Vagina (tissue), 2 donors: ENCODE measurements around the gene MAP3K10.

Source experiments
- POLR2AphosphoS5 ChIP-seq, 2 donors: sonication (generic); formaldehyde crosslinking; IDR thresholded peaks; one replicate each; pipeline ENCODE4 v1.9.0; 2017; ENCODE audit warnings: antibody characterized with exemption in 2 of 2, mild to moderate bottlenecking in 2 of 2, low read depth in 1 of 2; ENCODE audit not compliant: insufficient read depth in 1 of 2
- TF ChIP-seq, protein P1 (sequence below), 3 experiments: fragments of 450-650 bp in 2 of 3; fragments of 200-600 bp in 1 of 3; sonication (generic) in 1 of 3; IDR thresholded peaks; one replicate each; pipeline ENCODE4 v1.5.1; 2017 to 2019; ENCODE audit warnings: antibody characterized with exemption in 3 of 3, mild to moderate bottlenecking in 2 of 3, moderate library complexity in 2 of 3

DNA sequence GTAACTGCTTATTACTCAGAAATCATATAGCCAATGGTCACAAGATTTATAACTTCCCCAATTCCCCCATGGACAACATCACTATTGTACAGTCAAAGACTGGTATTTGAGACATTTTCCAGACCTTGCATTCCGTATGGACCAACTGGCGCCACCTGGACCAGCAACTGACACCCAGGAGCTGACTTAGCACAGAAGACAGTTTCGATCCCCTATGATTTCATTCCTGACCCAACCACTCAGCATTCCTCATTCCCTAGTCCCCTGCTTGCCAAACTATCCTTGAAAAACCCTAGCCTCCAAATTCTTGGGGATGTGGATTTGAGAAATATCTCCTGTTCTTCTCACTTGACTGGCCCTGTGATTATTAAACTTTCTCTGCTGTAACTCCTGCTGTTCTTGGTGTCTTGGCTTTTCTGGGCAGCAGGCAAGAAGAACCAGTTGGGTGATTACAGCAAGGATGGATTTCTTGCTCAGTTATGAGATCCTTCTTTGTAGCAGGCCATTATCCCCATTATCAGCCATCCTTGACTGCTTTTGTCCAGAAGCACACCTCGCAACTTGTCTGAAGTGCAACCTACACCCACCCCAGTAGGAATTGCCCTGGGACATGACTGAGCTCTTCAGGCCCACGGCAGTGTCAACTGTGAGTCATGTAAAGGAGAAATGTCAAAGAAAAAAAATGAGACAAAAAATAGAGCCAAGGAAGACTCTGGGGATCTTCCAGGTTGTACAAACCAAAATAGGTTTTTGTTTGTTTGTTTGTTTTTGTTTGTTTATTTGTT lies 13.7 kb upstream of the MAP3K10 start:
- TF ChIP-seq, protein P1, sequence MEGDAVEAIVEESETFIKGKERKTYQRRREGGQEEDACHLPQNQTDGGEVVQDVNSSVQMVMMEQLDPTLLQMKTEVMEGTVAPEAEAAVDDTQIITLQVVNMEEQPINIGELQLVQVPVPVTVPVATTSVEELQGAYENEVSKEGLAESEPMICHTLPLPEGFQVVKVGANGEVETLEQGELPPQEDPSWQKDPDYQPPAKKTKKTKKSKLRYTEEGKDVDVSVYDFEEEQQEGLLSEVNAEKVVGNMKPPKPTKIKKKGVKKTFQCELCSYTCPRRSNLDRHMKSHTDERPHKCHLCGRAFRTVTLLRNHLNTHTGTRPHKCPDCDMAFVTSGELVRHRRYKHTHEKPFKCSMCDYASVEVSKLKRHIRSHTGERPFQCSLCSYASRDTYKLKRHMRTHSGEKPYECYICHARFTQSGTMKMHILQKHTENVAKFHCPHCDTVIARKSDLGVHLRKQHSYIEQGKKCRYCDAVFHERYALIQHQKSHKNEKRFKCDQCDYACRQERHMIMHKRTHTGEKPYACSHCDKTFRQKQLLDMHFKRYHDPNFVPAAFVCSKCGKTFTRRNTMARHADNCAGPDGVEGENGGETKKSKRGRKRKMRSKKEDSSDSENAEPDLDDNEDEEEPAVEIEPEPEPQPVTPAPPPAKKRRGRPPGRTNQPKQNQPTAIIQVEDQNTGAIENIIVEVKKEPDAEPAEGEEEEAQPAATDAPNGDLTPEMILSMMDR (IDR thresholded peaks at IDR 0.05), result no peak
- no peak for TF ChIP-seq POLR2AphosphoS5 (IDR thresholded peaks at IDR 0.05; ENCODE audit: insufficient read depth in 1 of 2, low read depth in 1 of 2)
